GM21423 (cell line): ENCODE measurements around the gene PLEKHA7.
A peak's percentile ranks its signal among the peaks of the same experiment; 100 is the strongest.

Experiments
- ATAC-seq: cut with Tn5 transposase; IDR thresholded peaks from one replicate; pipeline ENCODE4 v1.9.1; 2021; ENCODE audit warnings: mild to moderate bottlenecking, moderate library complexity; ENCODE audit not compliant: unreplicated experiment

The PLEKHA7 gene

GRCh38 chr11:16854979-16855378 is 159.2 kb downstream of the PLEKHA7 start:
- no peak for ATAC-seq

GRCh38 chr11:16853859-16854258 is 160.4 kb downstream of the PLEKHA7 start:
- no peak for ATAC-seq

GRCh38 chr11:16853266-16853665 is 160.9 kb downstream of the PLEKHA7 start:
- ATAC-seq: no peak

- ATAC-seq: no peak
These were observed 167.9 kb downstream of the PLEKHA7 start for GRCh38 chr11:16846305-16846704.

GRCh38 chr11:16844268-16844771 is 169.9 kb downstream of the PLEKHA7 start:
- ATAC-seq: no peak

- no peak for ATAC-seq
These were observed 170.9 kb downstream of the PLEKHA7 start for GRCh38 chr11:16843294-16843693.

- no peak for ATAC-seq
These were observed 172.2 kb downstream of the PLEKHA7 start for GRCh38 chr11:16841984-16842383.

- ATAC-seq: no peak
These were observed 172.7 kb downstream of the PLEKHA7 start for GRCh38 chr11:16841481-16841880.

GRCh38 chr11:16840951-16841350 is 173.3 kb downstream of the PLEKHA7 start:
- no peak for ATAC-seq

GRCh38 chr11:16839821-16840220 is 174.4 kb downstream of the PLEKHA7 start:
- no peak for ATAC-seq

- no peak for ATAC-seq
These were observed 179.8 kb downstream of the PLEKHA7 start for GRCh38 chr11:16834384-16834783.

- no peak for ATAC-seq
These were observed 181.2 kb downstream of the PLEKHA7 start for GRCh38 chr11:16833026-16833425.

GRCh38 chr11:16832193-16832539 is 182.0 kb downstream of the PLEKHA7 start:
- ATAC-seq: no peak

GRCh38 chr11:16831316-16832192 is 182.7 kb downstream of the PLEKHA7 start:
- no peak for ATAC-seq

- ATAC-seq: no peak
These were observed 187.1 kb downstream of the PLEKHA7 start for GRCh38 chr11:16827139-16827538.

- ATAC-seq: no peak
These were observed 188.2 kb downstream of the PLEKHA7 start for GRCh38 chr11:16825968-16826367.

GRCh38 chr11:16825101-16825500 is 189.1 kb downstream of the PLEKHA7 start:
- ATAC-seq: no peak

GRCh38 chr11:16820324-16821092 is 193.7 kb downstream of the PLEKHA7 start:
- ATAC-seq: peak; percentile 78

- no peak for ATAC-seq
These were observed 195.9 kb downstream of the PLEKHA7 start for GRCh38 chr11:16818284-16818683.

- ATAC-seq: no peak
These were observed 196.9 kb downstream of the PLEKHA7 start for GRCh38 chr11:16817351-16817750.

GRCh38 chr11:16816358-16817270 is 197.6 kb downstream of the PLEKHA7 start:
- no peak for ATAC-seq
